ENCODE results near the gene RNF166.

RNF166 gene

DNA sequence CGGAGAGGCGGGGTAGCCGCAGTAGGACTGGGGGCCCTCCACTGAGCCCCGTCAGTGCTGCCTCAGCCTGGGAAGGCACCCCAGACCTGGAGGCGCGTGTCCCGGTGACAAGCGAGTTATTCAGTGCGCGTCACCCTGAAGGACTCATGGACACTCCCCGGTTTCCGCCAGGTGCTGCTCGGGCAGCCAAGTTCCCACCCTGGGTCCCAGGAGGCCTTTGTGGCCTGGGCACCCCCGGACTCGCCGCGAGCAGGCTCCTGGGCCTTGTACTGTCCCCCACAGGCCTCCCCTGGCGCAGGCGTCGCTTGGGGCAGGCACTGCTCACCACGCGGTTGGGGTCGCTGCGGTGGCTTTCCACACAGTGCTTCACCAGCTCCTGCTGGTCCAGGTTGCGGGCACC, 7.6 kb downstream of the RNF166 start:
- TF ChIP-seq SP1 (IDR thresholded peaks at IDR 0.05) (no peak), HDGF (IDR thresholded peaks at IDR 0.05; ENCODE audit: borderline replicate concordance) (no peak), ZNF384 (IDR thresholded peaks at IDR 0.05) (no peak), FOXA1 (IDR thresholded peaks at IDR 0.05) (no peak), BHLHE40 (IDR thresholded peaks at IDR 0.05; ENCODE audit: borderline replicate concordance) (no peak), TARDBP (IDR thresholded peaks at IDR 0.05) (no peak), FOXM1 (IDR thresholded peaks at IDR 0.05; ENCODE audit: borderline replicate concordance) (no peak), NFRKB (IDR thresholded peaks at IDR 0.05) (no peak), FOXK2 (IDR thresholded peaks at IDR 0.05) (no peak), LEF1 (IDR thresholded peaks at IDR 0.05; ENCODE audit: borderline replicate concordance) (no peak)
- TF ChIP-seq, protein P1, sequence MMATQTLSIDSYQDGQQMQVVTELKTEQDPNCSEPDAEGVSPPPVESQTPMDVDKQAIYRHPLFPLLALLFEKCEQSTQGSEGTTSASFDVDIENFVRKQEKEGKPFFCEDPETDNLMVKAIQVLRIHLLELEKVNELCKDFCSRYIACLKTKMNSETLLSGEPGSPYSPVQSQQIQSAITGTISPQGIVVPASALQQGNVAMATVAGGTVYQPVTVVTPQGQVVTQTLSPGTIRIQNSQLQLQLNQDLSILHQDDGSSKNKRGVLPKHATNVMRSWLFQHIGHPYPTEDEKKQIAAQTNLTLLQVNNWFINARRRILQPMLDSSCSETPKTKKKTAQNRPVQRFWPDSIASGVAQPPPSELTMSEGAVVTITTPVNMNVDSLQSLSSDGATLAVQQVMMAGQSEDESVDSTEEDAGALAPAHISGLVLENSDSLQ (IDR thresholded peaks at IDR 0.05), result no peak
- POLR2A ChIA-PET, result no interaction called here
- CTCF ChIA-PET, result interaction anchor here (0.6 to 0.8 kb wide), 2 partner anchors 26 to 244 kb away, joined by 3 read pairs; no protein-coding TSS in a partner anchor
- DNase-seq (ENCODE audit: extremely low spot score), result no peak

DNA sequence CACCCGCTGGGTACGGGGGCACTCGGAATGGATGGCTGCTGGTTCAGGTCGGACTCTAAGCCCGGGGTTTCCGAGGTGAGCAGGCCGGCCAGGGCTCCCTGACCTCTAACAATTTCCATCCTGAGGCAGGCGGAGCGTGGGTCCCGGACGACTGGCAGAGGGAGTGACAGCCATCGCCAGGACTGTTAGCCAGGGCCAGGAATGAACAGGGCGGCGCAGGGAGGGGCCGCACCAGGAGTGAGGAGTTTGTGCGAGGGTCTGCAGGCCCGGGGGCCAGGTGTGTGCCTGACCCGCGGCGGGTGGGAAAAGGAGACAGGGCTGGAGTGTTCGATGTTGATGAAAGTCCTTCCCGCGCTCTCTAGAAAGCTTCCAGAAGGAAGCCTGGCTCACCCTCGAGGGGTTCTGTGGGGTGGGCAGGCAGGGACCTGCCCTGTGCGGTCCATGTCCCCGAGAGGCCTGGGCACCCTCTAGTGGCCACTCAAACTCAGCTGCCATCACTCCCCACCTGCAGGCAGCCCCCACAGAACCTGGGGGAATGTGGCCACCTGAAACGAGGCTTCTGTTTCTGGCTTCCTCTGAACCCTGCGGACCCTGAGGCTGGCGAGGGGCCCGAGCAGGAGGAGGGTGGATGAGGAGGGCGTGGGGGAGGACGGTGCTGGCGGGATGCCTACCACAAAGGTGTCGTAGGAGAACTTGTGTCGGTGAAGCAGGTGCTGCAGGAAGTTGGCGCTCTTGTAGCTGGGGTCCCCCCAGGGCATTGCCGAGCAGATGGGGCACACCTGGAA, 8.2 kb downstream of the RNF166 start:
- TF ChIP-seq SUZ12 (IDR thresholded peaks at IDR 0.05) (no peak), BHLHE40 (IDR thresholded peaks at IDR 0.05; ENCODE audit: borderline replicate concordance) (no peak), HDGF (IDR thresholded peaks at IDR 0.05; ENCODE audit: borderline replicate concordance) (no peak), SP1 (IDR thresholded peaks at IDR 0.05) (no peak), CTBP1 (IDR thresholded peaks at IDR 0.05; ENCODE audit: borderline replicate concordance) (no peak), LEF1 (IDR thresholded peaks at IDR 0.05; ENCODE audit: borderline replicate concordance) (no peak), FOXA1 (IDR thresholded peaks at IDR 0.05) (no peak), L3MBTL2 (conservative IDR thresholded peaks at IDR 0.05) (no peak), ELF4 (IDR thresholded peaks at IDR 0.05) (no peak), TARDBP (IDR thresholded peaks at IDR 0.05) (no peak), FOXK2 (IDR thresholded peaks at IDR 0.05) (no peak), ZNF384 (IDR thresholded peaks at IDR 0.05) (no peak), ARNT (IDR thresholded peaks at IDR 0.05) (no peak), FOXM1 (IDR thresholded peaks at IDR 0.05; ENCODE audit: borderline replicate concordance) (no peak), NFRKB (IDR thresholded peaks at IDR 0.05) (no peak)
- TF ChIP-seq, protein P1 (IDR thresholded peaks at IDR 0.05), result no peak
- ChIA-PET POLR2A (no interaction called here), CTCF (interaction anchor here (0.6 to 0.8 kb wide), 2 partner anchors 25 to 244 kb away, joined by 3 read pairs; no protein-coding TSS in a partner anchor)
- DNase-seq (ENCODE audit: extremely low spot score), result no peak

DNA sequence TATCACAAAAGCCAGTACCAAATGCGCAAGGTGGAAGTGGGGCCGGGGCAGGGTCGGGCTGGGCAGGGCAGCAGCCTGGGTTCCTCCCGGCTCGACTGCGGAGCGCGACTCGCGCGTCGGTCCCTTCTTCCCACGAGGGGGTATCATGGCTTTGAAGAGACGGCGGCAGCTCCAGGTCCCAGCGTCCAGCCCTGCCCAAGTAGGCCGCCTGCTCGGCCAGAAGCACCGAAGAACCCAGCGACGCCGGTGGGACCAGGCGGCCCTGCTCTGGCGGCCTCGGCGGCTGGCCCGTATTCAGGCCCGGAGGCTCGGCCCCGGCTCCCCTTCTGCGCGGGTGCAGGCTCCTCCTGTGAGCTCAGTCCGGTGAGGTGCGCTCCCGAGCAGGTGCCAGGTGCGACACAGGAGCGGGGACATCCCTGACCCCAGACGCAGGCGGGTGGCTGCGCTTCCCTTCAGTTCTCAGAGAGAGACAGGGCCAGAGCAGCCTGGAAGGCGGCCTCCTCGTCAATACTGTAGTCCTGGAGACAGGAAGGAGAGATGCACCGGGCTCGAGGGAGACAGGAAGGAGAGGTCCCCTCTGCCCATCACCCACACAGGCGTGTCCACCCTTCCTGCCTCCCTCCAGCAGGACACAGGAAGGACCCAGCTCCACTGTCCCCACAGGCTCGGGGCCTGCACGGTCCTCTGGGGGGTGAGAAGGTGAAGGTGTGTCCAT, 8.9 kb downstream of the RNF166 start:
- no peak for DNase-seq (ENCODE audit: extremely low spot score)
- CTCF ChIA-PET, result no interaction called here
- TF ChIP-seq, protein P1 (IDR thresholded peaks at IDR 0.05), result no peak
- TF ChIP-seq L3MBTL2 (conservative IDR thresholded peaks at IDR 0.05) (no peak), ELF4 (IDR thresholded peaks at IDR 0.05) (no peak), SP1 (IDR thresholded peaks at IDR 0.05) (no peak), FOXM1 (IDR thresholded peaks at IDR 0.05; ENCODE audit: borderline replicate concordance) (no peak), LEF1 (IDR thresholded peaks at IDR 0.05; ENCODE audit: borderline replicate concordance) (no peak), SUZ12 (IDR thresholded peaks at IDR 0.05) (no peak), TARDBP (IDR thresholded peaks at IDR 0.05) (no peak), NFRKB (IDR thresholded peaks at IDR 0.05) (no peak), FOXA1 (IDR thresholded peaks at IDR 0.05) (no peak), BHLHE40 (IDR thresholded peaks at IDR 0.05; ENCODE audit: borderline replicate concordance) (no peak), CTBP1 (IDR thresholded peaks at IDR 0.05; ENCODE audit: borderline replicate concordance) (no peak), HDGF (IDR thresholded peaks at IDR 0.05; ENCODE audit: borderline replicate concordance) (no peak)
- POLR2A ChIA-PET, result no interaction called here

DNA sequence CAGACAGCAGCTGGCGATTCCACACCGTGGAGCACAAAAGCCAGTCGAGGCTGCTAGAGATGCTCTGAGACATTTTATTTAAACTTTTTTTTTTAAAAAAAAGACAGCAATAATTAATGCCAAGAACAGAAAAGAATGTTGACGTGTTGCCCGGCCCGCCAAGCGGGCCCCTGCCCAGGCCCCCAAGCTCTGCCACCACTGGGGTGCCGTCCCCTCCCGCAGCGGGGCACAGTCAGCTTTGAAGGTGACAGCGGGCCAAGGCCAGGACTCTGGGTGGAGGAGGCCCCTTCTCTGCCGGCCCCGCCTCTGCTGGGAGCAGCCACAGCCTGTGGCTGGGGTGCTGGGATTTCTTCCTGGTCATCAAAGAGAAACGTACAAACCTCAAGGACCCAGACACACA, 9.8 kb downstream of the RNF166 start:
- CTCF ChIA-PET, result no interaction called here
- POLR2A ChIA-PET, result no interaction called here
- TF ChIP-seq NFRKB (IDR thresholded peaks at IDR 0.05) (no peak), ELF4 (IDR thresholded peaks at IDR 0.05) (no peak), FOXA1 (IDR thresholded peaks at IDR 0.05) (no peak)
- no peak for DNase-seq (ENCODE audit: extremely low spot score)

DNA sequence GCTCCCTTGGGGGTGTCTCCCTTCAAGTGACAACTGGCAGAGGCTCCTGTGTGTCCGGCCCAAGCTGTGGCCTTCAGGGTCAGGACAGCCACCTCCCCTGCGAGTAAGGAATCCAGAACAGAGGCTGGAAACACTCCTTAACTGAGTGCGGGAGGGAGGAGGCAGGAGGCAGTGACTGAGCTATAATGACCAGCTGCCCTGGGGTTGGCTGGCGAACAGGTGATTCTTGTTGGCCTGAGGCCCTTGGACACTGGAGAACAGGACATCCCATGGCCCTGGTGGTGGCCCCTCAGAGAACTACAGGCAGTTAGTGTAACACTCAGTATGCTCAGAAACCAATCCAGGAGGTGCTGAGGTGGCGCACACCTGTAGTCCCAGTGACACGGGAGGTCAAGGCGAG, 10.5 kb downstream of the RNF166 start:
- ChIA-PET CTCF (no interaction called here), POLR2A (no interaction called here)
- DNase-seq (ENCODE audit: extremely low spot score), result no peak
- TF ChIP-seq FOXK2 (IDR thresholded peaks at IDR 0.05) (no peak), LEF1 (IDR thresholded peaks at IDR 0.05; ENCODE audit: borderline replicate concordance) (no peak), HDGF (IDR thresholded peaks at IDR 0.05; ENCODE audit: borderline replicate concordance) (no peak), BHLHE40 (IDR thresholded peaks at IDR 0.05; ENCODE audit: borderline replicate concordance) (no peak), ELF4 (IDR thresholded peaks at IDR 0.05) (no peak), NFRKB (IDR thresholded peaks at IDR 0.05) (no peak), L3MBTL2 (conservative IDR thresholded peaks at IDR 0.05) (no peak), FOXA1 (IDR thresholded peaks at IDR 0.05) (no peak), ARNT (IDR thresholded peaks at IDR 0.05) (no peak), CTBP1 (IDR thresholded peaks at IDR 0.05; ENCODE audit: borderline replicate concordance) (no peak)

DNA sequence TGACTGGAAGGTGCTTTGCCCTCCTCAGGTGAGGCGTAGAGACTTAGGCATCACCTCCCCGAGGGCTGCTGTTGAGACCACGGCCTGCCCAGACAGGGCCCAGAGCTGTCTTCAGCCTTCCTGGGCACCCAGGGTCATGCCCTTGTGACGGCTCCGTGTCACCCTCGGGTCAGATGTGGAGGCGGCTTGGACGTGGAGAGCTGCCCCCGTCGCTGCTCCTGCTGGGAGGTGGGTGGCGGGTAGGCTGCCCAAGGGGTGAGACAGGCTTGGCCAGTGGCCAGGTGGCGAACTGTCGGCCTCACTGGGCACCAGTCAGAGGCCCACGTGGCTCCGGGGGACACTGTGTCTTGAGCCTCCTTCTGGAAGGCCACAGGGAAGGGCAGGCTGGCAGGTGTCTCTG, 11.0 kb downstream of the RNF166 start:
- no peak for DNase-seq (ENCODE audit: extremely low spot score)
- TF ChIP-seq SP1 (IDR thresholded peaks at IDR 0.05) (no peak), L3MBTL2 (conservative IDR thresholded peaks at IDR 0.05) (no peak), LEF1 (IDR thresholded peaks at IDR 0.05; ENCODE audit: borderline replicate concordance) (no peak), ZNF384 (IDR thresholded peaks at IDR 0.05) (no peak), ELF4 (IDR thresholded peaks at IDR 0.05) (no peak), TARDBP (IDR thresholded peaks at IDR 0.05) (no peak), NFRKB (IDR thresholded peaks at IDR 0.05) (no peak), ARNT (IDR thresholded peaks at IDR 0.05) (no peak), HDGF (IDR thresholded peaks at IDR 0.05; ENCODE audit: borderline replicate concordance) (no peak), FOXM1 (IDR thresholded peaks at IDR 0.05; ENCODE audit: borderline replicate concordance) (no peak)
- ChIA-PET POLR2A (no interaction called here), CTCF (no interaction called here)
